Brain pericyte (primary cell): Measurements from ENCODE around the gene PPP1R13L.
"Not testable (repeated sequence)": the region's sequence is repeated elsewhere in the genome, so short reads cannot be mapped to it uniquely, and the experiment has no call there.

Experiments
- DNase-seq: peaks from one replicate; pipeline ENCODE4 v3.0.0-alpha.2; 2012; ENCODE audit warnings: low read depth, low spot score

Gene PPP1R13L

GRCh38 chr19:45432543-45432942 lies 27.7 kb upstream of the PPP1R13L start:
- not testable (repeated sequence) for DNase-seq

GRCh38 chr19:45431008-45431407 lies 26.1 kb upstream of the PPP1R13L start:
- not testable (repeated sequence) for DNase-seq

- DNase-seq, result not testable (repeated sequence)
Measured at GRCh38 chr19:45429896-45430295, 25.0 kb upstream of the PPP1R13L start.

GRCh38 chr19:45428384-45429231 lies 23.7 kb upstream of the PPP1R13L start:
- no peak for DNase-seq

GRCh38 chr19:45424191-45425058 lies 19.6 kb upstream of the PPP1R13L start:
- DNase-seq, result no peak

GRCh38 chr19:45423589-45424190 lies 18.8 kb upstream of the PPP1R13L start, which contains the start of gene ERCC1:
TSS of gene ERCC1 (minus strand) at chr19:45423917. CDS start at chr19:45423374, 543 bp downstream.
- DNase-seq, result peak; percentile 86

GRCh38 chr19:45423033-45423588 lies 18.2 kb upstream of the PPP1R13L start:
- no peak for DNase-seq

GRCh38 chr19:45421947-45422498 lies 17.2 kb upstream of the PPP1R13L start:
- no peak for DNase-seq

- DNase-seq, result no peak
Measured at GRCh38 chr19:45420871-45421270, 16.0 kb upstream of the PPP1R13L start.

GRCh38 chr19:45420356-45420755 lies 15.5 kb upstream of the PPP1R13L start:
- no peak for DNase-seq

GRCh38 chr19:45419895-45420294 lies 15.0 kb upstream of the PPP1R13L start:
- DNase-seq, result no peak

- DNase-seq, result no peak
Measured at GRCh38 chr19:45419396-45419795, 14.5 kb upstream of the PPP1R13L start.

- no peak for DNase-seq
Measured at GRCh38 chr19:45418802-45419201, 13.9 kb upstream of the PPP1R13L start.

GRCh38 chr19:45417151-45417550 lies 12.3 kb upstream of the PPP1R13L start:
- no peak for DNase-seq

GRCh38 chr19:45414468-45414867 lies 9.6 kb upstream of the PPP1R13L start:
- no peak for DNase-seq

GRCh38 chr19:45413497-45413896 lies 8.6 kb upstream of the PPP1R13L start:
- DNase-seq, result no peak

- DNase-seq, result not testable (repeated sequence)
Measured at GRCh38 chr19:45410330-45410729, 5.5 kb upstream of the PPP1R13L start.

GRCh38 chr19:45409557-45409920 lies 4.7 kb upstream of the PPP1R13L start:
- no peak for DNase-seq

GRCh38 chr19:45408830-45409556 lies 4.1 kb upstream of the PPP1R13L start:
- no peak for DNase-seq

- no peak for DNase-seq
Measured at GRCh38 chr19:45408121-45408520, 3.3 kb upstream of the PPP1R13L start.

- DNase-seq, result not testable (repeated sequence)
Measured at GRCh38 chr19:45407585-45407984, 2.7 kb upstream of the PPP1R13L start.
